Liver (tissue), 3 donors: ENCODE results near the gene NOS1.

ENCODE experiments used
- CTCF ChIP-seq: fragments of 150-350 bp; IDR thresholded peaks from 2 replicates; pipeline ENCODE4 v1.5.1; 2017; ENCODE audit warnings: improper control_type of control experiment, low read depth, low read length; ENCODE audit not compliant: missing input control
- SP1 ChIP-seq: IDR thresholded peaks from 2 replicates; pipeline ENCODE4 v1.6.1; 2018; ENCODE audit warnings: antibody characterized with exemption, mild to moderate bottlenecking
- ZBTB33 ChIP-seq: IDR thresholded peaks from 2 replicates; pipeline ENCODE4 v1.6.1; 2016; ENCODE audit warnings: antibody characterized with exemption
- donor health status: healthy.
- donor health status: healthy.

DNA sequence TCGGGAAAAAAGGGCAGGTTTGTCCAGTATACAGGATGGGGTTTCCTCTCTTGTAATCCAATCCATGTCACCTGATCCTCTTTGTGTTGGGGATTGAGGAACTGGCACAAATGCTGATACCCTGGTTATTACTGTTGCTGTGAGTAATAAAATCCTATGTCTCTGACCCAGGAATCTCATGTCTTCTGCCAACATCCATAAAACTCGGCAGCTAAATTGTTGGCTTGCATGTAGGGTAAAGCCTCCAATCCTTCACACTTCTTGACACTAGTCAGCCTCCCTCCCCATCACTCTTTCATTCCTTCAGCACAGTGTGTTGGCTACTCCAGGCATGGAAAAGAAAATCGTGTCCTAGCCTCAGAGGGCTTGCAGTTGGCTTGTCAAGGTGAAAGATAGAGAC lies 9.2 kb upstream of the NOS1 start:
- TF ChIP-seq CTCF = no peak
- TF ChIP-seq ZBTB33 = no peak
- no peak for TF ChIP-seq SP1
